Thyroid gland (tissue), 4 donors: ENCODE data around the gene PRDM11.

ENCODE experiments used
- CTCF ChIP-seq, 6 experiments: fragments of 200-600 bp in 3 of 6; fragments of 450-650 bp in 3 of 6; sonication (generic) in 3 of 6; IDR thresholded peaks; one replicate each; pipeline ENCODE4 v1.5.1; 2016 to 2019; ENCODE audit warnings: antibody characterized with exemption in 6 of 6, mild to moderate bottlenecking in 2 of 6, inconsistent platforms in 1 of 6, moderate library complexity in 1 of 6
- POLR2A ChIP-seq, 2 donors: fragments of 450-650 bp; IDR thresholded peaks; one replicate each; pipeline ENCODE4 v1.6.1; 2017; ENCODE audit warnings: antibody characterized with exemption in 2 of 2, mild to moderate bottlenecking in 2 of 2, moderate library complexity in 1 of 2

- no peak for TF ChIP-seq CTCF (IDR thresholded peaks at IDR 0.05)
- TF ChIP-seq POLR2A (IDR thresholded peaks at IDR 0.05), result no peak
Observed at GRCh38 chr11:45264839-45265515, 118.5 kb downstream of the PRDM11 start.
